Colonic mucosa (tissue), 4 donors: Measurements from ENCODE around the gene JOSD2. TPM values are rescaled to one million over a fixed set of nuclear protein-coding genes. Genes with fewer than 3 reads are reported as not detected.

Experiments
- DNase-seq: peaks from one replicate; pipeline ENCODE4 v3.0.0-alpha.2; 2020
- H3K27ac ChIP-seq: fragments of 200-600 bp; one replicate; pipeline ENCODE4 v1.8.0; 2021
- H3K27me3 ChIP-seq: fragments of 200-600 bp; one replicate; pipeline ENCODE4 v1.8.0; 2021
- H3K36me3 ChIP-seq: fragments of 200-600 bp; one replicate; pipeline ENCODE4 v1.8.0; 2021
- H3K4me1 ChIP-seq: fragments of 200-600 bp; one replicate; pipeline ENCODE4 v1.8.0; 2021; ENCODE audit warnings: mild to moderate bottlenecking
- H3K4me3 ChIP-seq: fragments of 200-600 bp; one replicate; pipeline ENCODE4 v1.8.0; 2021
- H3K9ac ChIP-seq, 2 donors: one replicate each; pipeline ENCODE4 v1.7.0; 2013; ENCODE audit warnings: control low read depth in 2 of 2, low read depth in 2 of 2, low read length in 2 of 2
- H3K9me3 ChIP-seq: fragments of 200-600 bp; one replicate; pipeline ENCODE4 v1.8.0; 2021
- CTCF ChIP-seq: fragments of 200-600 bp; IDR thresholded peaks from one replicate; pipeline ENCODE4 v1.8.0; 2022; ENCODE audit warnings: antibody characterized with exemption, mild to moderate bottlenecking
- intact Hi-C: fragments of 100-400 bp; cut with DNase I; formaldehyde crosslinking; loops from one replicate; pipeline ENCODE4 v1.14.1; 2022
- total RNA-seq, 2 donors: library from RNA; stranded (reverse); fragmentation: NEBNext Ultra II Directional in 1 of 2; extraction: Animal tissue kit (Norgen Biotek cat#: 25700) in 1 of 2; gene quantifications; one replicate each; pipeline ENCODE4 v1.2.1, GENCODE V29; 2021
- donor health status: healthy.
- donor health status: DM: no; HTN: no; CAD: no.
- donor health status: DM: no; HTN: no; CAD: no.

JOSD2 gene
- total RNA-seq, 2 donors from 2014 or later = 27.0 to 45.0 TPM

DNA sequence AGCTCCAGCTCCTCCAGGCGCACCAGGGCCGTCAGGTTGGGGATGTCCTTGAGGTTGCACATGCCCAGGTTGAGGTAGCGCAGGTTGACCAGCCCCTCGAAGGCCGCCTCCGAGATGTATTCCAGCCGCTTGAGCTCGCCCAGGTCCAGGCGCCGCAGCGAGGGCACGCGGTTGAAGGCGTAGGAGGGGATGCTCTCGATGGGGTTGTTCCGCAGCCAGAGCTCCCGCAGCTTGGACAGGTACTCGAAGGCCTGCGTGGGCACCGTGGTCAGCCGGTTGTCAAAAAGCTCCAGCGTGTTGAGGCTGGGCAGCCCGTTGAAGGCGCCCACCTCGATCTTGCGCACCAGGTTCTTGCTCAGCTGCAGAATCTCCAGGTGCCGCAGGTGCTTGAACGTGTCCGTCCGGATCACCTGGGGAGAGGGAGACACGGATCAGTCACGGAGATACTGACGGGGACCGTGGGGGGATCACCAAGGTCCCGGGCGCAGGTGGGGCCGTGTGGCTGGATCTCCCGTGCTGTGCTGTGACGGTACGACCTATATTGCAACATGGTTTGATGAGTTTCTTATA lies 8.1 kb upstream of the JOSD2 start:
- H3K9ac ChIP-seq = no peak overlapping the region
- H3K9me3 ChIP-seq = no peaks in the 10 kb centered on the region
- H3K36me3 ChIP-seq = no peaks in the 10 kb centered on the region
- no peak overlapping the region for H3K4me3 ChIP-seq
- H3K27me3 ChIP-seq = no peaks in the 10 kb centered on the region
- TF ChIP-seq CTCF = no peak
- intact Hi-C loops = no loop called here
- DNase-seq = no peak
- no peak overlapping the region for H3K27ac ChIP-seq
- no peaks in the 10 kb centered on the region for H3K4me1 ChIP-seq

GRCh38 chr19:50518091-50519005 lies 7.4 kb upstream of the JOSD2 start:
- no peaks in the 10 kb centered on the region for H3K9me3 ChIP-seq
- H3K27me3 ChIP-seq = peaks cover 3% of the 10 kb centered on the region
- intact Hi-C loops = no loop called here
- H3K4me3 ChIP-seq = no peak overlapping the region
- no peak for DNase-seq
- H3K36me3 ChIP-seq = no peaks in the 10 kb centered on the region
- H3K27ac ChIP-seq = no peak overlapping the region
- no peaks in the 10 kb centered on the region for H3K4me1 ChIP-seq
- H3K9ac ChIP-seq = no peak overlapping the region
- TF ChIP-seq CTCF = no peak

GRCh38 chr19:50517704-50518075 lies 6.7 kb upstream of the JOSD2 start:
- H3K4me3 ChIP-seq = no peak overlapping the region

DNA sequence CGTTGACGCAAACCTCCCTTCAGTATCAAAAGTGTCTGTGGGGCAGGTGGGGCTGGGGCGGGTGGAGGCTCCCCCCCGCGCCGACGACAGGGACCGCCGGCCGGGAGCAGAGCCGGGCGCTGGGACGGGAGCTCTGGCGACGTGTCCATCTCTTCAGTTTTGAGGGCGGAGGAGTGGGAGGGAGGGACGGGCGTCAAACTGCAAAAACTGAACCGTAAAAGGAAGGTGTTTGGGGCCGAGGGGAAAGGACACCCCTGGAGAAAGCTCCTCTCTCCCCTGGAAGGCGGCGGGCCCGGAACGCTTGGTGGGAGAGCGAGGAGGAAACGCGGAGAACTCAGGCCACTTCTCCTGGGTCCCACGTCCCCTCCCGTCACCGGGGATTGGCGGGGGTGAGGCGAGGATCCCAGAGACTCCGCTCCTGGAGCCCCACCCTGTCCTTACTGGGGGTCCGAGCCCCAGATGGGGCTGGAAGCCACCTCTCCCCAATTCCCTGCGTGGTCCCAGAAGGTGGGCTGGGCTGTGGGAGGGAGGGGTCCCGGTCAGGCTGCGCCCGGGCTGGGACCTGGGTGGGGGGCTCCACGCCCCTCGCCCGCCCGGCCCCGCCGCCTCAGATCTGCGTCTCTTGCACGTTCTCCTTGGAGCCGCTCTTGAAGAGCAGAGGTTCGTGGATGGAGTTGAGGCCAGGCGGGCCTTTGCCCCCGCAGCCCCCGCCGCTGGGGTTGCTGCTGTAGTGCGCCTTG lies 6.1 kb upstream of the JOSD2 start:
- H3K9ac ChIP-seq = no peak overlapping the region
- H3K9me3 ChIP-seq = no peaks in the 10 kb centered on the region
- H3K27ac ChIP-seq = no peak overlapping the region
- H3K36me3 ChIP-seq = no peaks in the 10 kb centered on the region
- TF ChIP-seq CTCF = no peak
- intact Hi-C loops = no loop called here
- no peak for DNase-seq
- H3K4me1 ChIP-seq = no peaks in the 10 kb centered on the region
- H3K4me3 ChIP-seq = no peak overlapping the region
- peaks cover 3% of the 10 kb centered on the region for H3K27me3 ChIP-seq

More at GRCh38 chr19:50517704-50518075, 6.7 kb upstream of the JOSD2 start:
- no peak for TF ChIP-seq CTCF
- H3K9ac ChIP-seq = no peak overlapping the region
- H3K9me3 ChIP-seq = no peaks in the 10 kb centered on the region
- no peaks in the 10 kb centered on the region for H3K36me3 ChIP-seq
- H3K4me1 ChIP-seq = no peaks in the 10 kb centered on the region
- DNase-seq = no peak
- peaks cover 3% of the 10 kb centered on the region for H3K27me3 ChIP-seq
- intact Hi-C loops = no loop called here
- no peak overlapping the region for H3K27ac ChIP-seq

GRCh38 chr19:50516456-50516855 lies 5.5 kb upstream of the JOSD2 start:
- no peak for DNase-seq
- H3K4me1 ChIP-seq = no peaks in the 10 kb centered on the region
- H3K4me3 ChIP-seq = no peak overlapping the region
- no peak overlapping the region for H3K9ac ChIP-seq
- H3K27ac ChIP-seq = no peak overlapping the region
- no peak for TF ChIP-seq CTCF
- intact Hi-C loops = no loop called here
- peaks cover 3% of the 10 kb centered on the region for H3K27me3 ChIP-seq
- no peaks in the 10 kb centered on the region for H3K36me3 ChIP-seq
- no peaks in the 10 kb centered on the region for H3K9me3 ChIP-seq
